Neuron (in vitro differentiated cells): ENCODE data around the gene ULBP2.
A peak's percentile ranks its signal among the peaks of the same experiment; 100 is the strongest.
"Not testable (repeated sequence)": the region's sequence is repeated elsewhere in the genome, so short reads cannot be mapped to it uniquely, and the experiment has no call there.

Experiments
- H2AFZ ChIP-seq: one replicate; pipeline ENCODE4 v1.6.1; 2013; ENCODE audit warnings: low read depth, mild to moderate bottlenecking, inconsistent platforms, low read length, moderate library complexity
- H3K27me3 ChIP-seq: one replicate; pipeline ENCODE4 v1.6.1; 2013; ENCODE audit warnings: low read length; ENCODE audit not compliant: insufficient read depth
- H3K36me3 ChIP-seq: one replicate; pipeline ENCODE4 v1.6.1; 2013; ENCODE audit warnings: low read length; ENCODE audit not compliant: insufficient read depth
- H3K4me1 ChIP-seq: one replicate; pipeline ENCODE4 v1.6.1; 2013; ENCODE audit warnings: low read length; ENCODE audit not compliant: insufficient read depth
- H3K4me3 ChIP-seq: 2 replicates; pipeline ENCODE4 v1.5.1; 2013; ENCODE audit warnings: mild to moderate bottlenecking, low read length, moderate library complexity
- H3K9me3 ChIP-seq: one replicate; pipeline ENCODE4 v1.6.1; 2013; ENCODE audit warnings: low read length

ULBP2 gene

GRCh38 chr6:149964308-149965193, 22.7 kb downstream of the ULBP2 start:
- H3K36me3 ChIP-seq, result no peaks in the 10 kb centered on the region
- H3K4me3 ChIP-seq, result peak overlapping the region; percentile 51
- peaks cover 2% of the 10 kb centered on the region for H3K9me3 ChIP-seq
- H3K4me1 ChIP-seq, result peaks cover 17% of the 10 kb centered on the region
- H3K27me3 ChIP-seq, result peaks cover 76% of the 10 kb centered on the region
- H2AFZ ChIP-seq, result peak overlapping the region; percentile 66

GRCh38 chr6:149965194-149966020, 23.6 kb downstream of the ULBP2 start:
- H3K27me3 ChIP-seq, result peaks cover 75% of the 10 kb centered on the region
- no peaks in the 10 kb centered on the region for H3K36me3 ChIP-seq
- peaks cover 17% of the 10 kb centered on the region for H3K4me1 ChIP-seq
- peaks cover 6% of the 10 kb centered on the region for H3K9me3 ChIP-seq
- H3K4me3 ChIP-seq, result peak overlapping the region; percentile 51
- H2AFZ ChIP-seq, result peak overlapping the region; percentile 66

- H3K9me3 ChIP-seq, H3K4me3 ChIP-seq, H3K36me3 ChIP-seq, H2AFZ ChIP-seq: not testable (repeated sequence)
- H3K4me1 ChIP-seq, result peaks cover 17% of the 10 kb centered on the region
- peaks cover 68% of the 10 kb centered on the region for H3K27me3 ChIP-seq
These were observed 24.5 kb downstream of the ULBP2 start for GRCh38 chr6:149966319-149966718.

GRCh38 chr6:149967591-149967990, 25.8 kb downstream of the ULBP2 start:
- Histone ChIP-seq H3K9me3 (peaks cover 6% of the 10 kb centered on the region), H3K36me3 (no peaks in the 10 kb centered on the region), H3K27me3 (peaks cover 55% of the 10 kb centered on the region), H3K4me1 (peaks cover 17% of the 10 kb centered on the region), H3K4me3 (no peak overlapping the region), H2AFZ (no peak overlapping the region)

- Histone ChIP-seq H3K27me3 (peaks cover 51% of the 10 kb centered on the region), H3K4me1 (peaks cover 17% of the 10 kb centered on the region)
- H3K36me3 ChIP-seq, H3K9me3 ChIP-seq, H3K4me3 ChIP-seq, H2AFZ ChIP-seq: not testable (repeated sequence)
These were observed 26.2 kb downstream of the ULBP2 start for GRCh38 chr6:149967999-149968398.

GRCh38 chr6:149968909-149969308, 27.1 kb downstream of the ULBP2 start:
- H3K4me3 ChIP-seq, H3K36me3 ChIP-seq, H2AFZ ChIP-seq, H3K9me3 ChIP-seq: not testable (repeated sequence)
- H3K4me1 ChIP-seq, result peaks cover 14% of the 10 kb centered on the region
- peaks cover 42% of the 10 kb centered on the region for H3K27me3 ChIP-seq

GRCh38 chr6:149969635-149970034, 27.8 kb downstream of the ULBP2 start:
- H3K4me3 ChIP-seq, result no peak overlapping the region
- H3K4me1 ChIP-seq, result peaks cover 6% of the 10 kb centered on the region
- peaks cover 39% of the 10 kb centered on the region for H3K27me3 ChIP-seq
- H3K9me3 ChIP-seq, result peaks cover 8% of the 10 kb centered on the region
- H2AFZ ChIP-seq, result no peak overlapping the region
- no peaks in the 10 kb centered on the region for H3K36me3 ChIP-seq

GRCh38 chr6:149974394-149974793, 32.6 kb downstream of the ULBP2 start:
- not testable (repeated sequence) for H3K4me3 ChIP-seq, H3K36me3 ChIP-seq, H3K4me1 ChIP-seq, H2AFZ ChIP-seq, H3K9me3 ChIP-seq
- H3K27me3 ChIP-seq, result peaks cover 46% of the 10 kb centered on the region

GRCh38 chr6:149974825-149975224, 33.0 kb downstream of the ULBP2 start:
- H3K27me3 ChIP-seq, result peaks cover 45% of the 10 kb centered on the region
- H3K4me1 ChIP-seq, result no peaks in the 10 kb centered on the region
- no peak overlapping the region for H3K4me3 ChIP-seq
- H2AFZ ChIP-seq, result no peak overlapping the region
- H3K36me3 ChIP-seq, result no peaks in the 10 kb centered on the region
- peaks cover 3% of the 10 kb centered on the region for H3K9me3 ChIP-seq

GRCh38 chr6:149975400-149975799, 33.6 kb downstream of the ULBP2 start:
- no peaks in the 10 kb centered on the region for H3K4me1 ChIP-seq
- H3K4me3 ChIP-seq, result no peak overlapping the region
- H3K36me3 ChIP-seq, result no peaks in the 10 kb centered on the region
- H3K27me3 ChIP-seq, result peaks cover 47% of the 10 kb centered on the region
- peaks cover 2% of the 10 kb centered on the region for H3K9me3 ChIP-seq
- no peak overlapping the region for H2AFZ ChIP-seq

- no peak overlapping the region for H3K4me3 ChIP-seq
- peaks cover 60% of the 10 kb centered on the region for H3K27me3 ChIP-seq
- H3K9me3 ChIP-seq, result peaks cover 2% of the 10 kb centered on the region
- H3K36me3 ChIP-seq, result no peaks in the 10 kb centered on the region
- H2AFZ ChIP-seq, result no peak overlapping the region
- H3K4me1 ChIP-seq, result no peaks in the 10 kb centered on the region
These were observed 35.4 kb downstream of the ULBP2 start for GRCh38 chr6:149977221-149977620.

- H3K36me3 ChIP-seq, result no peaks in the 10 kb centered on the region
- no peak overlapping the region for H3K4me3 ChIP-seq
- H3K9me3 ChIP-seq, result peaks cover 4% of the 10 kb centered on the region
- H3K4me1 ChIP-seq, result no peaks in the 10 kb centered on the region
- no peak overlapping the region for H2AFZ ChIP-seq
- peaks cover 71% of the 10 kb centered on the region for H3K27me3 ChIP-seq
These were observed 36.8 kb downstream of the ULBP2 start for GRCh38 chr6:149978610-149979009.

- Histone ChIP-seq H3K27me3 (peaks cover 70% of the 10 kb centered on the region), H2AFZ (no peak overlapping the region), H3K9me3 (peaks cover 2% of the 10 kb centered on the region), H3K4me1 (no peaks in the 10 kb centered on the region), H3K36me3 (no peaks in the 10 kb centered on the region), H3K4me3 (no peak overlapping the region)
These were observed 37.5 kb downstream of the ULBP2 start for GRCh38 chr6:149979293-149979692.
